Gastrocnemius medialis (tissue), 4 donors: ENCODE measurements around the gene JAM3.

Experiments
- POLR2A ChIP-seq, 2 donors: fragments of 450-650 bp; IDR thresholded peaks; one replicate each; pipeline ENCODE4 v1.6.1; 2017; ENCODE audit warnings: antibody characterized with exemption in 2 of 2, mild to moderate bottlenecking in 2 of 2, moderate library complexity in 2 of 2
- TF ChIP-seq, protein P1 (sequence below), 5 experiments: fragments of 450-650 bp in 3 of 5; fragments of 200-600 bp in 2 of 5; sonication (generic) in 2 of 5; IDR thresholded peaks in 4 of 5; conservative IDR thresholded peaks in 1 of 5; 1 replicate in 4 of 5; 2 replicates in 1 of 5; pipeline ENCODE4 v1.5.1; 2016 to 2019; ENCODE audit warnings: antibody characterized with exemption in 5 of 5, mild to moderate bottlenecking in 3 of 5, moderate library complexity in 3 of 5

DNA sequence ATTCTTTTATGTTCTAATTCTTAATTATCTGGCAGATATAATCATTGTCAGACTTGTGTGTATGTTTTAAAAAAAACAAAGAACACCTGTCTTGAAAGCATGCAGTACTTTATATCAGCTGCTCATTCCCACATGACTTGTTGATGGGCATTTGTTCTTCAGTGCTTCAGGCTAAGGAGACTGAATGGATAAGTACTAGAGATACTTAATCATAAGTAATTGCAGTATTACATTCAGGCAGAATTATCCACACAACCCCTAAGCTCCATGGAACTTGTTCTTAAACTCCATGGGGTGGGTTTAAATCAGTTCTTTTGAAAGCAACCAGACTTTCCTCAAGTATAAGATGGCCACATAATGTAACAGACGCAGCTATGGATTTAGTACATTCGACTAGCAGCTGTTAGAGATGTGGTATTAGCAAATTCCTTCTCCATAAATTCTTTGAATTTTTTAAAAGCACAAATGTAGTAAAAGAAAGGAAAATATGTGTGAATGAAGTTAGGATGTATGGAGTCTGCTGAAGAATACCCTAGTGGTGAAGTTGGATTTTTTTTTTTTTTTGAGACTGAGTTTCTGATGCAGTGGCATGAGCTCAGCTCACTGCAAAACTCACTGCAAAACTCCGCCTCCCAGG, 3.0 kb downstream of the JAM3 start:
- TF ChIP-seq, protein P1, sequence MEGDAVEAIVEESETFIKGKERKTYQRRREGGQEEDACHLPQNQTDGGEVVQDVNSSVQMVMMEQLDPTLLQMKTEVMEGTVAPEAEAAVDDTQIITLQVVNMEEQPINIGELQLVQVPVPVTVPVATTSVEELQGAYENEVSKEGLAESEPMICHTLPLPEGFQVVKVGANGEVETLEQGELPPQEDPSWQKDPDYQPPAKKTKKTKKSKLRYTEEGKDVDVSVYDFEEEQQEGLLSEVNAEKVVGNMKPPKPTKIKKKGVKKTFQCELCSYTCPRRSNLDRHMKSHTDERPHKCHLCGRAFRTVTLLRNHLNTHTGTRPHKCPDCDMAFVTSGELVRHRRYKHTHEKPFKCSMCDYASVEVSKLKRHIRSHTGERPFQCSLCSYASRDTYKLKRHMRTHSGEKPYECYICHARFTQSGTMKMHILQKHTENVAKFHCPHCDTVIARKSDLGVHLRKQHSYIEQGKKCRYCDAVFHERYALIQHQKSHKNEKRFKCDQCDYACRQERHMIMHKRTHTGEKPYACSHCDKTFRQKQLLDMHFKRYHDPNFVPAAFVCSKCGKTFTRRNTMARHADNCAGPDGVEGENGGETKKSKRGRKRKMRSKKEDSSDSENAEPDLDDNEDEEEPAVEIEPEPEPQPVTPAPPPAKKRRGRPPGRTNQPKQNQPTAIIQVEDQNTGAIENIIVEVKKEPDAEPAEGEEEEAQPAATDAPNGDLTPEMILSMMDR (IDR thresholded peaks at IDR 0.05 in 4 of 5, conservative IDR thresholded peaks at IDR 0.05 in 1 of 5) = no peak
- no peak for TF ChIP-seq POLR2A (IDR thresholded peaks at IDR 0.05)
